Natural killer cell (primary cell): ENCODE data around the gene MARCHF3. TPM values are rescaled to one million over a fixed set of nuclear protein-coding genes. Genes with fewer than 3 reads are reported as not detected.

Experiments used
- ATAC-seq, 3 donors: fragments of 150-1000 bp in 2 of 3; fragments of 200-7000 bp in 1 of 3; cut with Tn5 transposase; 1 replicate in 1 of 3; 2 replicates in 2 of 3; pipeline ENCODE4 v1.10.0; 2021; ENCODE audit warnings: mild to moderate bottlenecking in 2 of 3, moderate library complexity in 2 of 3
- DNase-seq, 2 donors: peaks; one replicate each; pipeline versions ENCODE4 v3.0.0 to v3.0.0-alpha.2; 2013 to 2021; ENCODE audit warnings: mixed read lengths in 1 of 2
- H3K27ac ChIP-seq: one replicate; pipeline ENCODE4 v1.5.1; 2013; ENCODE audit warnings: mild to moderate bottlenecking, low read length
- H3K27me3 ChIP-seq: one replicate; pipeline ENCODE4 v1.6.1; 2013; ENCODE audit warnings: low read length; ENCODE audit not compliant: control insufficient read depth, insufficient read depth
- H3K36me3 ChIP-seq: one replicate; pipeline ENCODE4 v1.6.1; 2013; ENCODE audit warnings: low read length; ENCODE audit not compliant: control insufficient read depth, insufficient read depth
- H3K4me1 ChIP-seq: one replicate; pipeline ENCODE4 v1.6.1; 2013; ENCODE audit warnings: low read length; ENCODE audit not compliant: control insufficient read depth, insufficient read depth
- H3K4me3 ChIP-seq: one replicate; pipeline ENCODE4 v1.5.1; 2013; ENCODE audit warnings: low read length
- H3K9me3 ChIP-seq: one replicate; pipeline ENCODE4 v1.6.1; 2013; ENCODE audit warnings: low read length; ENCODE audit not compliant: control insufficient read depth, insufficient read depth
- H3K27ac Mint-ChIP-seq, 2 donors: one replicate each; pipeline ENCODE4 v1.8.0; 2022; ENCODE audit warnings: mild to moderate bottlenecking in 2 of 2, mixed read lengths in 2 of 2, moderate library complexity in 1 of 2
- H3K27me3 Mint-ChIP-seq, 2 donors: one replicate each; pipeline ENCODE4 v1.8.0; 2022; ENCODE audit warnings: low read depth in 2 of 2, mixed read lengths in 2 of 2
- H3K36me3 Mint-ChIP-seq: one replicate; pipeline ENCODE4 v1.8.0; 2022; ENCODE audit warnings: mixed read lengths
- H3K4me1 Mint-ChIP-seq, 2 donors: one replicate each; pipeline ENCODE4 v1.8.0; 2022; ENCODE audit warnings: mixed read lengths in 2 of 2
- H3K4me3 Mint-ChIP-seq: one replicate; pipeline ENCODE4 v1.8.0; 2022; ENCODE audit warnings: mild to moderate bottlenecking, moderate library complexity, mixed read lengths
- H3K9me3 Mint-ChIP-seq, 2 donors: one replicate each; pipeline ENCODE4 v1.8.0; 2022; ENCODE audit warnings: mixed read lengths in 2 of 2
- CTCF ChIP-seq: fragments of 200-600 bp; IDR thresholded peaks from one replicate; pipeline ENCODE4 v1.8.0; 2022; ENCODE audit warnings: antibody characterized with exemption
- WGBS: methylation state at CpG from one replicate; pipeline ENCODE4 v1.1.7; 2013; ENCODE audit warnings: missing lambda C conversion rate; ENCODE audit not compliant: insufficient coverage; 5-methylcytosine and 5-hydroxymethylcytosine counted together
- intact Hi-C: fragments of 100-400 bp; cut with micrococcal nuclease; formaldehyde crosslinking; loops from one replicate; pipeline ENCODE4 v1.14.2; 2022
- total RNA-seq, 4 donors: library from RNA; stranded (reverse); fragments of 120-200 nt in 1 of 4; gene quantifications; one replicate each; pipeline versions ENCODE4 v1.2.3 to v1.2.4, GENCODE V29; 2013 to 2022

Gene MARCHF3
- total RNA-seq, 3 donors from 2014 or later (not counting 1 experiment from before 2014, with no cell fraction given): 6.8 to 11.2 (median 8.9) TPM

GRCh38 chr5:126983874-126984266 is 46.5 kb downstream of the MARCHF3 start:
- WGBS: 87% methylated on average over 1 of the region's 2 CpGs

GRCh38 chr5:126982926-126983873 is 47.2 kb downstream of the MARCHF3 start:
- DNase-seq (no peak), ATAC-seq (no peak)
- Histone ChIP-seq H3K27ac (no peak overlapping the region), H3K4me3 (no peak overlapping the region), H3K36me3 (no peaks in the 10 kb centered on the region), H3K9me3 (no peaks in the 10 kb centered on the region), H3K4me1 (no peaks in the 10 kb centered on the region), H3K27me3 (no peaks in the 10 kb centered on the region)
- intact Hi-C loops: no loop called here
- Mint-ChIP-seq H3K27ac (no peak overlapping the region), H3K4me1 (peaks cover 12 to 15% of the 10 kb centered on the region in 2 donors), H3K4me3 (no peak overlapping the region), H3K27me3 (no peaks in the 10 kb centered on the region), H3K9me3 (no peaks in the 10 kb centered on the region), H3K36me3 (no peaks in the 10 kb centered on the region)
- no peak for TF ChIP-seq CTCF
- WGBS: 90% methylated on average over 12 of the region's 12 CpGs

More at GRCh38 chr5:126983874-126984266, 46.5 kb downstream of the MARCHF3 start:
- H3K4me1 Mint-ChIP-seq: peaks cover 16 to 19% of the 10 kb centered on the region in 2 donors
- ATAC-seq (no peak), DNase-seq (no peak)
- peak overlapping the region in 1 of 2 donors; percentile 13 for H3K27ac Mint-ChIP-seq
- H3K27me3 Mint-ChIP-seq: no peaks in the 10 kb centered on the region
- no peaks in the 10 kb centered on the region for H3K36me3 ChIP-seq
- no peak overlapping the region for H3K4me3 ChIP-seq
- TF ChIP-seq CTCF: no peak
- H3K4me1 ChIP-seq: peaks cover under 1% of the 10 kb centered on the region
- intact Hi-C loops: no loop called here
- no peak overlapping the region for H3K4me3 Mint-ChIP-seq
- no peak overlapping the region for H3K27ac ChIP-seq
- H3K9me3 Mint-ChIP-seq: no peaks in the 10 kb centered on the region
- H3K36me3 Mint-ChIP-seq: no peaks in the 10 kb centered on the region
- no peaks in the 10 kb centered on the region for H3K9me3 ChIP-seq
- no peaks in the 10 kb centered on the region for H3K27me3 ChIP-seq

GRCh38 chr5:126982202-126982601 is 48.2 kb downstream of the MARCHF3 start:
- Mint-ChIP-seq H3K4me3 (no peak overlapping the region), H3K27me3 (no peaks in the 10 kb centered on the region), H3K36me3 (no peaks in the 10 kb centered on the region), H3K9me3 (no peaks in the 10 kb centered on the region), H3K27ac (no peak overlapping the region), H3K4me1 (peaks cover 6 to 11% of the 10 kb centered on the region in 2 donors)
- H3K9me3 ChIP-seq: no peaks in the 10 kb centered on the region
- no peaks in the 10 kb centered on the region for H3K4me1 ChIP-seq
- no peaks in the 10 kb centered on the region for H3K27me3 ChIP-seq
- WGBS: 86% methylated on average over 1 of the region's 1 CpG
- TF ChIP-seq CTCF: no peak
- no peak for DNase-seq
- H3K4me3 ChIP-seq: no peak overlapping the region
- no peak for ATAC-seq
- no peaks in the 10 kb centered on the region for H3K36me3 ChIP-seq
- H3K27ac ChIP-seq: no peak overlapping the region
- intact Hi-C loops: no loop called here
